ENCODE measurements around the gene NBPF6. TPM values are rescaled to one million over a fixed set of nuclear protein-coding genes. Genes with fewer than 3 reads are reported as not detected.
"Not testable (repeated sequence)": the region's sequence is repeated elsewhere in the genome, so short reads cannot be mapped to it uniquely, and the experiment has no call there.

Gene NBPF6
- total and polyA plus RNA-seq, 2 experiments from 2014 or later, result not detected

DNA sequence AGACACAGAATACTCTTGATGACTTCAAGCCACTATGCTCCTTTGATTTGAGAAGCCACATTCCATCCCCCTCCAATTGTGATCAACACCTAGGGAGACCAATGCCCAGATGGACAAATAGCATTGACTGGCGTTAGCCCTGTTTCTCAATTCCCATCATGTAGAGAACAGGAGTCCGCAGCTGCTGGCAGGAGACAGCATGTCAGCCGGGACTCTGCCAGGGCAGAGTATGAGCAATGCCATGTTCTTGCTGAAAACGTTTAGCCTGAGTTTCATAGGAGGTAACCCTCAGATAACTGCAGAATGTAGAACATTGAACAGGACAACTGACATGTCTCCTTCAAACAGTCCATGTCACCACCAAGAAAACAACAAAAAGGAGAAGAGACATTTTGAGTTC lies 20.6 kb downstream of the NBPF6 start:
- not testable (repeated sequence) for DNase-seq (ENCODE audit: low read depth in 1 of 2, low spot score in 1 of 2); H3K27ac ChIP-seq; H3K9me3 ChIP-seq (ENCODE audit: low read depth); H3K4me1 ChIP-seq (ENCODE audit: low read depth); H3K27me3 ChIP-seq; H3K36me3 ChIP-seq; H3K4me3 ChIP-seq

DNA sequence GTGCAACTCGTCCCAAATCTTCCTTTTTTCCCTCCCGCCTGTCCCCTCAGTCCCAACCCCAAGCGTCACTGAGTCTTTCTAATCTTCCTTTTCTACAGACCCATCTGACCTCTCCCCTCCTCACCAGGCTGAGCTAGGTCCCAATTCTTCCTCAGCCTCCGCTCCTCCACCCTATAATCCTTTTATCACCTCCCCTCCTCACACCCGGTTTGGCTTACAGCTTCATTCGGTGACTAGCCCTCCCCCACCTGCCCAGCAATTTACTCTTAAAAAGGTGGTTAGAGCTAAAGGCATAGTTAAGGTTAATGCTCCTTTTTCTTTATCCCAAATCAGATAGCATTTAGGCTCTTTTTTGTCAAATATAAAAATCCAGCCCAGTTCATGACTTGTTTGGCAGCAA lies 24.4 kb downstream of the NBPF6 start:
- not testable (repeated sequence) for H3K9me3 ChIP-seq (ENCODE audit: low read depth); H3K27me3 ChIP-seq; H3K27ac ChIP-seq; H3K4me3 ChIP-seq; H3K4me1 ChIP-seq (ENCODE audit: low read depth); DNase-seq (ENCODE audit: low read depth in 1 of 2, low spot score in 1 of 2); H3K36me3 ChIP-seq

DNA sequence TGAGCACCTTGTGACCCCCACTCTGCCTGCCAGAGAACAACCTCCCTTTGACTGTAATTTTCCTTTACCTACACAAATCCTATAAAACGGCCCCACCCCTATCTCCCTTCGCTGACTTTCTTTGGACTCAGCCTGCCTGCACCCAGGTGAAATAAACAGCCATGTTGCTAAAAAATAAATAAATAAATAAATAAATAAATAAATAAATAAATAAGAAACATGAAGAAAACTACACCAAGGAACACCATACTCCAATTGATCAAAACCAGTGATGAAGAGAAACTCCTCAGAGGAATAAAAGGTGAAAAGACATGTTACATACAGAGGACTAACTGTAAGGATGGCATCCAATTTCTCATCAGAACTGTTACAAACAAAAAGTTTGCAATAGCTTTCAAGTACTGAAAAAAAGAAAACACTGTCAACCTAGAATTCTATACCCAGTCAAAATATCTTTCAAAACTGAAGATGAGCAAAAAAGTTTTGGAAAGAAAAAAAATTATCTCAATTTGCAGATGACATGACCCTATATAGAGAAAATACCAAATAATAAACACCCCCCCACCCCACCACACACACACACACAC lies 28.4 kb downstream of the NBPF6 start:
- Histone ChIP-seq H3K27me3 (no peaks in the 10 kb centered on the region), H3K4me3 (no peak overlapping the region), H3K27ac (no peak overlapping the region), H3K4me1 (ENCODE audit: low read depth) (no peaks in the 10 kb centered on the region), H3K9me3 (ENCODE audit: low read depth) (no peaks in the 10 kb centered on the region), H3K36me3 (no peaks in the 10 kb centered on the region)
- no peak for DNase-seq (ENCODE audit: low read depth in 1 of 2, low spot score in 1 of 2)
- TF ChIP-seq, protein P1, sequence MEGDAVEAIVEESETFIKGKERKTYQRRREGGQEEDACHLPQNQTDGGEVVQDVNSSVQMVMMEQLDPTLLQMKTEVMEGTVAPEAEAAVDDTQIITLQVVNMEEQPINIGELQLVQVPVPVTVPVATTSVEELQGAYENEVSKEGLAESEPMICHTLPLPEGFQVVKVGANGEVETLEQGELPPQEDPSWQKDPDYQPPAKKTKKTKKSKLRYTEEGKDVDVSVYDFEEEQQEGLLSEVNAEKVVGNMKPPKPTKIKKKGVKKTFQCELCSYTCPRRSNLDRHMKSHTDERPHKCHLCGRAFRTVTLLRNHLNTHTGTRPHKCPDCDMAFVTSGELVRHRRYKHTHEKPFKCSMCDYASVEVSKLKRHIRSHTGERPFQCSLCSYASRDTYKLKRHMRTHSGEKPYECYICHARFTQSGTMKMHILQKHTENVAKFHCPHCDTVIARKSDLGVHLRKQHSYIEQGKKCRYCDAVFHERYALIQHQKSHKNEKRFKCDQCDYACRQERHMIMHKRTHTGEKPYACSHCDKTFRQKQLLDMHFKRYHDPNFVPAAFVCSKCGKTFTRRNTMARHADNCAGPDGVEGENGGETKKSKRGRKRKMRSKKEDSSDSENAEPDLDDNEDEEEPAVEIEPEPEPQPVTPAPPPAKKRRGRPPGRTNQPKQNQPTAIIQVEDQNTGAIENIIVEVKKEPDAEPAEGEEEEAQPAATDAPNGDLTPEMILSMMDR (IDR thresholded peaks at IDR 0.05; ENCODE audit: low read depth, low read length), result no peak

DNA sequence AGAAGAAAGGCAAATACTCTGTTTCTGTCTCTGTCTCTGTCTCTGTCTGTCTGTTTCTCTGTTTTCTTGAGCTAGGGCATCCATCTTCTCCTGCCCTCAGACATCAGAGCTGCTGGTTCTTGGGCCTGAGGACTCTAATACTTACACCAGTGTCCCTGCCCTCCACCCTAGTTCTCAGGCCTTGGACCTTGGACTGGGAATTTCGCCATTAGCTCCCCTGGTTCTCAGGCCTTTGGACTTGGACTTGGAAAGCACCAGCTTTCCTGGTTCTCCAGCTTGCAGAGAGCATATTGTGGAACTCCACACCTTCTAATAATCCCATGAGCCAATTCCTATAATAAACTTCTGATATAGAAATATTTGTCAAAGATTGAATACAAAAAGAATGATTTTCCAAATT lies 32.6 kb downstream of the NBPF6 start:
- Histone ChIP-seq H3K27ac (no peak overlapping the region), H3K4me3 (no peak overlapping the region), H3K4me1 (ENCODE audit: low read depth) (no peaks in the 10 kb centered on the region), H3K9me3 (ENCODE audit: low read depth) (no peaks in the 10 kb centered on the region), H3K36me3 (no peaks in the 10 kb centered on the region), H3K27me3 (no peaks in the 10 kb centered on the region)
- DNase-seq (ENCODE audit: low read depth in 1 of 2, low spot score in 1 of 2), result no peak
- TF ChIP-seq, protein P1 (IDR thresholded peaks at IDR 0.05; ENCODE audit: low read depth, low read length), result no peak

DNA sequence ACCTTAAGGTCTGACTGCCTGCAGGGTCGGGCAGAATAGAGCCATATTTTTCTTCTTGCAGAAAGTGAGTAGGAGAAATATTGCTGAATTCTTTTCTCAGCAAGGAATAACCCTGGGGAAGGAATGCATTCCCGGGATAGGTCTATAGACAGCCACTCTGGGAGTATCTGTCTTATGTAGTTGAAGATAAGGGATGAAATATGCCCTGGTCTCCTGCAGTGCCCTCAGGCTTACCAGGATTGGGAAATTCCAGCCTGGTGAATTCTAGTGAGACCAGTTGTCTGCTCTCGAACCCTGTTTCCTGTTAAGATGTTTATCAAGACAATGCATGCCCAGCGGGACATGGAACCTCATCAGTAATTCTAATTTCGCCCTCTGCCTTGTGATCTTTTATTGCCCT lies 35.8 kb downstream of the NBPF6 start:
- H3K27ac ChIP-seq; H3K27me3 ChIP-seq; H3K36me3 ChIP-seq; H3K4me3 ChIP-seq; H3K4me1 ChIP-seq (ENCODE audit: low read depth); DNase-seq (ENCODE audit: low read depth in 1 of 2, low spot score in 1 of 2); H3K9me3 ChIP-seq (ENCODE audit: low read depth): not testable (repeated sequence)

DNA sequence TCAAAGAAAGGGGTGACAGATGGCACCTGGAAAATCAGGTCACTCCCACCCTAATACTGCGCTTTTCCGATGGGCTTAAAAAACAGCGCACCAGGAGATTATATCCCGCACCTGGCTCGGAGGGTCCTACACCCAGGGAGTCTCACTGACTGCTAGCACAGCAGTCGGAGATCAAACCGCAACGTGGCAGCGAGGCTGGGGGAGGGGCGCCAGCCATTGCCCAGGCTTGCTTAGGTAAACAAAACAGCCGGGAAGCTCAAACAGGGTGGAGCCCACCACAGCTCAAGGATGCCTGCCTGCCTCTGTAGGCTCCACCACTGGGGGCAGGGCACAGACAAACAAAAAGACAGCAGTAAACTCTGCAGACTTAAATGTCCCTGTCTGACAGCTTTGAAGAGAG lies 36.6 kb downstream of the NBPF6 start:
- DNase-seq (ENCODE audit: low read depth in 1 of 2, low spot score in 1 of 2); H3K4me3 ChIP-seq; H3K27ac ChIP-seq; H3K27me3 ChIP-seq; H3K4me1 ChIP-seq (ENCODE audit: low read depth); H3K9me3 ChIP-seq (ENCODE audit: low read depth); H3K36me3 ChIP-seq: not testable (repeated sequence)

DNA sequence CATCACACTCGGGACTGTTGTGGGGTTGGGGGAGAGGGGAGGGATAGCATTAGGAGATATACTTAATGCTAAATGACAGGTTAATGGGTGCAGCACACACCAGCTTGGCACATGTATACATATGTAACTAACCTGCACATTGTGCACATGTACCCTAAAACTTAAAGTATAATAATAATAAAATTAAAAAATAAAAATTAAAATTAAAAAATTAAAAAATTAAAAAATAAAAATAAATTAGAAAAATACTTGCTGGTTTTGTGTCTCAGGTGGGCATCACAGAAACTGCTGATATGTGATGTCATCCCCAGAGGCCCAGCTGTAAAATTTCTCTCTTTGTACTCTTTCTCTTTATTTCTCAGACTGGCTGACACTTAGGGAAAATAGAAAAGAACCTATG lies 44.9 kb downstream of the NBPF6 start:
- H3K27ac ChIP-seq; H3K27me3 ChIP-seq; DNase-seq (ENCODE audit: low read depth in 1 of 2, low spot score in 1 of 2); H3K4me3 ChIP-seq; H3K9me3 ChIP-seq (ENCODE audit: low read depth); H3K4me1 ChIP-seq (ENCODE audit: low read depth); H3K36me3 ChIP-seq: not testable (repeated sequence)

DNA sequence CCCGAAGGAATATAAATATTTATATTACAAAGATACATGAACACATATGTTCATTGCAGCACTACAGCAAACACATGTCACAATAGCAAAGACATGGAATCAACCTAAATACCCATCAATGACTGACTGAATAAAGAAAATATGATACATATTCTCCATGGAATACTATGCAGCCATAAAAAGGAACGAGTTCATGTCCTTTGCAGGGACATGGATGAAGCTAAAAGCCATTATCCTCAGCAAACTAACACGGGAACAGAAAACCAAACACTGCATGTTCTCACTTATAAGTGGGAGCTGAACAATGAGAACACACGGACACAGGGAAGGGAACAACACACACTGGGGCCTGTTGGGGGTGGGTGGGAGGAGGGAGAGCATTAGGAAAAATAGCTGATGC lies 46.7 kb downstream of the NBPF6 start:
- H3K4me3 ChIP-seq; H3K36me3 ChIP-seq; H3K9me3 ChIP-seq (ENCODE audit: low read depth); H3K27me3 ChIP-seq; H3K4me1 ChIP-seq (ENCODE audit: low read depth); H3K27ac ChIP-seq; DNase-seq (ENCODE audit: low read depth in 1 of 2, low spot score in 1 of 2): not testable (repeated sequence)

DNA sequence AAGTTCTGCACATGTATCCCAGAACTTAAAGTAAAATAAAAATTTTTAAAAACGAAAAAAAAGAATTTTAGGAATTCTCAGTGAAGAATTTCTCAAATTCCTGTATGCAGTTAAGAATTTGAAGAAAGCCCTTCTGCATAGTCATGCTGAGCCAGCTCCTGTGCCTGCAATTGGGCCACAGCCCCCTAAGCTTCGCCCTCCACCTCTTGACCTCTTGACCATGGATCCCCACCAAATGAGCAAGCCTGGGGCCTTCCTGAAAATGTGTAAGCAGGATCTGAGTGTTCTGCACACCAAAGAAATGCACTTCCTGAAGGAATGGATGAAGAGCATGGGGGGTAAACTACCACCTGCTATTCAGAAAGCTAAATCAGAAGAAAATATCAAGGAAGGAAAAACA lies 52.0 kb downstream of the NBPF6 start:
- Histone ChIP-seq H3K27ac (no peak overlapping the region), H3K9me3 (ENCODE audit: low read depth) (no peaks in the 10 kb centered on the region), H3K36me3 (no peaks in the 10 kb centered on the region), H3K4me3 (no peak overlapping the region), H3K4me1 (ENCODE audit: low read depth) (no peaks in the 10 kb centered on the region), H3K27me3 (no peaks in the 10 kb centered on the region)
- TF ChIP-seq, protein P1 (IDR thresholded peaks at IDR 0.05; ENCODE audit: low read depth, low read length), result no peak
- DNase-seq (ENCODE audit: low read depth in 1 of 2, low spot score in 1 of 2), result no peak

All from cardiac muscle cell (in vitro differentiated cells and primary cell).